Fibroblast of skin of right quadriceps (primary cell): ENCODE data around the gene DYNLT2B.
"Not testable (repeated sequence)": the region's sequence is repeated elsewhere in the genome, so short reads cannot be mapped to it uniquely, and the experiment has no call there.

Source experiments
- DNase-seq: peaks from one replicate; pipeline ENCODE4 v3.0.0-alpha.2; 2013

The DYNLT2B gene

GRCh38 chr3:196323691-196324090 lies 5.7 kb upstream of the DYNLT2B start:
- DNase-seq: peak; percentile 33

DNA sequence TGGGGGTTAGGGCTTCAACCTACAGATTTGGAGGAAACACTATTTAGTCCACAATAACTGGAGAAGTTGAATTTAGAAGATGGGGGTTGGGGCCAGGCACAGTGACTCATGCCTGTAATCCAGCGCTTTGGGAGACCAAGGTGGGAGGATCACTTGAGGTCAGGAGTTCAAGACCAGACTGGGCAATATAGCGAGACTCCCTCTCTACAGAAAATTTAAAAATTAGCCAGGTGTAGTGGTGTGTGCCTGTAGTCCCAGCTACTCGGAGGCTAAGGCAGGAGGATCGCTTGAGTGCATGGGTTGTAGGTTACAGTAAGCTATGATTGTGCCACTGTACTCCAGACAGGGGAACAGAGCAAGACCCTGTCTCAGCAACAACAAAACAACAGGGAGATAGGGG lies 5.0 kb upstream of the DYNLT2B start:
- DNase-seq: no peak

GRCh38 chr3:196321162-196321561 lies 3.1 kb upstream of the DYNLT2B start:
- DNase-seq: no peak

DNA sequence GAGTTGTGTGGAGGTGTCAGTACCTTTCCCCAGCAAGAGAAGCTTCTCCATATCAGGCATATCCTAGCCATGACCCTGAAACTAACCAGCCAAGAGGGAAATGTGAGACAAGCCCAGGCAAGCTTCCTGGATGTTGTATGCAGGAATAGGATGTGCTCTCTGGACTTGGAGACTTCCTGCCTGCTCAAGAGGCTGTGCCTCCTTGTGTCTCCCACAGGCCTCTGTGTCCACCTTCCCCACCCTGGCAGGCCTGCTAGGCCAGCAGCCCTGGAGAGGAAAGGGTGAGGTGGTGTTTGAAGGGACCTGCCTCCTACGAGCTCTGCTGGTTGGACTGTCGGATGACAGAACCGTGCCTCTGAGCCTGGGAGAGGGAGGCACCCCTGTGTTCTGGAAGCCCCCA lies 2.1 kb upstream of the DYNLT2B start:
- no peak for DNase-seq

DNA sequence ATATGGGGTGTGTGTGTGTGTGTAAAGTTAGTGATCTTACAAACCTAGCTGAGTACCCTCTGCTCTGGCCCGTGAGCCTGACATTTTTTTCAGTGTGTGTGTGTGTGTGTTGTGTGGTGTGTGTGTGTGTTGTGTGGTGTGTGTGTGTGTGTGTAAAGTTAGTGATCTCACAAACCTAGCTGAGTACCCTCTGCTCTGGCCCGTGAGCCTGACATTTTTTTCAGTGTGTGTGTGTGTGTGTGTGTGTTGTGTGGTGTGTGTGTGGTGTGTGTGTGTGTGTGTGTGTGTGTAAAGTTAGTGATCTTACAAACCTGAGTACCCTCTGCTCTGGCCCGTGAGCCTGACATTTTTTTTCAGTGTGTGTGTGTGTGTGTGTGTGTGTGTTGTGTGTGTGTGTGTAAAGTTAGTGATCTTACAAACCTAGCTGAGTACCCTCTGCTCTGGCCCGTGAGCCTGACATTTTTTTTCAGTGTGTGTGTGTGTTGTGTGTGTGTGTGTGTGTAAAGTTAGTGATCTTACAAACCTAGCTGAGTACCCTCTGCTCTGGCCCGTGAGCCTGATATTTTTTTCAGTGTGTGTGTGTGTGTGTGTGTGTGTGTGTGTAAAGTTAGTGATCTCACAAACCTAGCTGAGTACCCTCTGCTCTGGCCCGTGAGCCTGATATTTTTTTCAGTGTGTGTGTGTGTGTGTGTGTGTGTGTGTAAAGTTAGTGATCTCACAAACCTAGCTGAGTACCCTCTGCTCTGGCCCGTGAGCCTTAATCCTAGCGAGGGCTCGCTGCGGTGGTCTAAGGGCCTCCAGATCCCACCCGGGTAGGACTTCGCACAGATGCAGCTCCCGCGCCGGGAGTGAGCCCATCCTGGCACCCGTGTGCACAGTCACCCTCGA lies 997 bp downstream of the DYNLT2B start:
- DNase-seq: not testable (repeated sequence)

DNA sequence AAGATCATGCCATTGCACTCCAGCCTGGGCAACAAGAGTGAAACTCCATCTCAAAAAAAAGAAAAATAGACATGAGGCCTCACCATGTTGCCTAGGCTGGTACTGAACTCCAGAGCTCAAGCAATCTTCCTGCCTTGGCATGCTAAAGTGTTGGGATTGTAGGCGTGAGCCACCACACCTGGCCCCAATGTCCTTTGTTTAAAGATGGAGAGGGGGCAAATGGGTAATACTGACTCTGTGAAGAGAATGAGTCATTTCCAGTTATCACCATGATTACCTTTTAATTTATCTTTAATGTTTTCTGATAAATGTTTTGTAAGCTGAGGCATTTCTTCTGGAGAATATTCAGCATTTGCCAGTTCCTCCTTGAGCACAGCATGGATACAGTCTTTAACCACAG lies 2.2 kb downstream of the DYNLT2B start:
- DNase-seq: no peak

- DNase-seq: no peak
Observed at GRCh38 chr3:196314597-196314996, 3.4 kb downstream of the DYNLT2B start.

DNA sequence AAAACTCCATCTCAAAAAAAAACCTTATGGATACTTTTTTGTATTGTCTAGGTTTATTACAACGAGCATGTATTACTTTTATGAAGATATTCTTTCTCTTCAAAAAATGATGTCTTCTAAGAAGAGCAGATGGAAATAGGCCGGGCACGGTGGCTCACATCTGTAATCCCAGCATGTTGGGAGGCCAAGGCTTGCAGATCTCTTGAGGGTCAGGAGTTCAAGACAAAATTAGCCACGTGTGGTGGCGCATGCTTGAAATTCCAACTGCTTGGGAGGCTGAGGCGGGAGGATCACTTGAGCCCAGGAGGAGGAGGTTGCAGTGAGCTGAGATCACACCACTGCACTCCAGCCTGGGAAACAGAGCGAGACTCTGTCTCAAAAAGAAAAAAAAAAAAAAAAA lies 4.0 kb downstream of the DYNLT2B start:
- not testable (repeated sequence) for DNase-seq

- not testable (repeated sequence) for DNase-seq
Observed at GRCh38 chr3:196302960-196303359, 15.1 kb downstream of the DYNLT2B start.

DNA sequence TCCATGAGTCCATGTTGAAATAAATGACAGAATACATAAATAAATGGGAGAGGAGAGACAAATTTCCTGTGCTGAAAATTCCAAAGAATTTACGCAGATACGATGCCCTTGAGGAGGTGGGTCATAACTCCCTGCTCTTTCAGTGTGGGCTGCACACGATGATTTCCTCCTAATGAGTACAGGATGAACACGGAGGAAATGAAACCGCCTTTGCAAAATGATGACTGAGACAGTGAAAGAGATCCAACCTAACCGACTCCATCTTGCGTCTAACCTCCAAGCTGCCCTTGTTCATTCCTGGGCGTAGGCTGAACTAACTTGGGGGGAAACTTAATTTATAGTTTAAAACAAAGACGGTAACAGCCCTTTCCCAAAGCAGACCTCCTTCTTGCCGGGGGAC lies 15.5 kb downstream of the DYNLT2B start:
- not testable (repeated sequence) for DNase-seq

DNA sequence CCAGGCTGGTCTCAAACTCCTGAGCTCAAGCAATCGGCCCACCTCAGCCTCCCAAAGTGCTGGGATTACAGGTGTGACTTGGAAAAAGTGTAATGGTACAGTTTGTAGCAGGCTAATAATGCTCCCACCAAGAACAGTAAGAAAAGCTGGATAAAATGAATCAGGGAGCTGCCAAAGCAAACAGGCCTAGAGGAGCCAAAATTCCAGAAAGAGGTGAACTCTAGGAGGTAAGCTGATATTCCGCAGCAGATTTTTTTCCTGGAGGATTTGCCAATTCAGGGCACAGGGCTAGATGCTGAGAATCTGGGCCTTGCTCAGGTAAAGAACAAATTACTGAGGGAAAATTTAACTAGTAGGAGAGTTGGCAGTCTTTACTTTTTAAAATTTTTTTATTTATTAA lies 19.5 kb downstream of the DYNLT2B start:
- no peak for DNase-seq

DNA sequence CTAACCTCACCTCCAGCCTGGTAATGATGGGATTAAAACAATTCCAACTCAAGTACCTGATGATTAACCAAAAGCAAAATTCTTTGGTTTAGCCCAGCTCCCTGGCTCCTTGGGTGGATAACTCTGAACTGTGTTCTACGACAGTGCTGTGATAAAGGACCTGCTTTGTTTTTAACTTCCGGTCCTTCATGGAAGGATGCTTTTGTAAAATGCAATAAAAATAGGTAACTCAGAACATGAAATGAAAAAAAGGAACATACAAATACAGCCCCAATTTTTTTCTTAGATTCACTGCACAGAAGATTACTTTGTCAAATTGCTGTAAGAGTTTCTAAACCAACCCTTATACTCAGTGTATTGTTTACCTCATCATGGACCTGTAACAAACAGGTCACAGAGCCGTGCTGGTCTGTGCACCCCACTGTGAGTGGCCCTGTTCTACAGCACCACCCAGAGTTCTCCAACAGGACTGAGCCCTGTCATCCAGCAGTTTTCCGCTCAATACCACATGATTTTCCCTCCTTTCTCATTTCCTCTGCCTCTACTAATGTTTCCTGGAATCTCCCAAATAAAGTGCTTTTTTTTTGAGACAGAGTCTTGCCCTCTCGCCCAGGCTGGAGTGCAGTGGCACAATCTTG lies 25.6 kb downstream of the DYNLT2B start:
- no peak for DNase-seq

DNA sequence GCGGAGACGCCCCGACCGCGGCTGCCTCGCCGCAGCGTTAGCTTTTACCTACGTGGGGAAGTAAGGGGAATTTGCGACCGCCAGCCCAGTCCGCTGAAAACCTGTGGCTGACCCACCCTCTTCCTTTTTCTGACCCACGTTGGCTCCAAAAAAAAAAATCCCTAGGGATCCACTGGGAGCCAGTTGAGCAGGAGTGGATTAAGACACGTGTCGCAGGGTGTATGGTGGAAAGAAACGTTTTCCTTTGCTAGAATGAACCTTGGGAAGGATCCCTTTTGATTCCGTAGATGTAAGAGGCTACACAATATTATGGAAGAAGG lies 29.9 kb downstream of the DYNLT2B start:
- peak; percentile 57 for DNase-seq

GRCh38 chr3:196287440-196288140 lies 30.4 kb downstream of the DYNLT2B start, which contains the start of gene PCYT1A:
Gene PCYT1A, minus strand, starts transcription at chr3:196287726. Its CDS starts 17,195 bp downstream, at chr3:196270531.
- DNase-seq: peak; percentile 94

DNA sequence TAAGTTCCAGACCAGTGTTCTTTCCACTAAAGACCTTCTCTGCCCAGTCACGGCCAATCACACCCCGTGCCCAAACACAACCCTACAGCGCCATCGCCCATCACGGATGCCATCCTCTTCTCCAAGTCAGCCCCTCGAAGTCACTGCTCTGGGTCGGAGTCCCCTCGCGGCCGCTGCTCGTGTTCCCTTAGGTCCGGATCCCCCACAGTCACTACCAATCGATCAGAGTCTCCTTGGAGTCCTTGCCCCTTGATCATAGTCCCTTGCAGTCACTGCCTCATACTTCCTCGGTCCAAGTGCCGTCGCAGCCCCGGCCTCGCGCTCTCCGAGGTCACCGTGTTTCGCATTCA lies 31.0 kb downstream of the DYNLT2B start:
- DNase-seq: no peak

DNA sequence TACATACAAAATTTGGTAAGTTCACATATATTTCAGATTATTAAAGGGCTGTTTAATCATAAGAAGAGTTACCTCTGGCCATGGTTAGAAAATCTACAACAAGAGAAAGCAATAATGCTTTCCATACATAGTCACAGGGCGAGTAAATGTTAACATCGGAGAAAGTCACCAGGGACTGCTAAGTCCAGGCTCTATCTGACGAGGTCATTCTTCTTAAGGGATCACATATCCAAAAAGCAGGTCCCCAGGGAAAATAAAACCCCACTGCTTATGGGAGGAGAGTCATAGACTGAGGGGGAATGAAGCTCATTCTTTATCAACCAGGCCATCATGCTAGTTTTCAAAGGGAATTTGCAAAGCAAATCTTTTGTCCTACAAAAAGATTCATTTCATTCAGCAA lies 33.6 kb downstream of the DYNLT2B start:
- DNase-seq: peak; percentile 15

DNA sequence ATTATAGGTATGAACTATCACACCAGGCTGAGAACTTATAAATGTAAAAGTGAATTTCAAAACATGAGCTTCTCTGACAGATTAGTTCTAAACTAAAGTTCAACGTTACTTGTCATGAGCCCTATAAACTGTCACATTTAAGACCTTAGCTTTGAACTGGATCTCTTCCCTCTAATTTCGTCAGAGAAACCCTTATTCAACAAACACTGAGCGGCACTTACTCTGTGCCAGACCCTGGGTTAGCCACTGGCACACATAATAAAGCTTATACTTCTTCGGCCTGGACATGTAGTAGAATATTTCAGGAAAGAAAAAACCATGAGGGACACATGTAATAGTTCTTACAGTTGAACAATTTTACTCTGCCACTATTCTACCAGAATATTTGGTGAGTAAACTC lies 36.1 kb downstream of the DYNLT2B start:
- DNase-seq: no peak

DNA sequence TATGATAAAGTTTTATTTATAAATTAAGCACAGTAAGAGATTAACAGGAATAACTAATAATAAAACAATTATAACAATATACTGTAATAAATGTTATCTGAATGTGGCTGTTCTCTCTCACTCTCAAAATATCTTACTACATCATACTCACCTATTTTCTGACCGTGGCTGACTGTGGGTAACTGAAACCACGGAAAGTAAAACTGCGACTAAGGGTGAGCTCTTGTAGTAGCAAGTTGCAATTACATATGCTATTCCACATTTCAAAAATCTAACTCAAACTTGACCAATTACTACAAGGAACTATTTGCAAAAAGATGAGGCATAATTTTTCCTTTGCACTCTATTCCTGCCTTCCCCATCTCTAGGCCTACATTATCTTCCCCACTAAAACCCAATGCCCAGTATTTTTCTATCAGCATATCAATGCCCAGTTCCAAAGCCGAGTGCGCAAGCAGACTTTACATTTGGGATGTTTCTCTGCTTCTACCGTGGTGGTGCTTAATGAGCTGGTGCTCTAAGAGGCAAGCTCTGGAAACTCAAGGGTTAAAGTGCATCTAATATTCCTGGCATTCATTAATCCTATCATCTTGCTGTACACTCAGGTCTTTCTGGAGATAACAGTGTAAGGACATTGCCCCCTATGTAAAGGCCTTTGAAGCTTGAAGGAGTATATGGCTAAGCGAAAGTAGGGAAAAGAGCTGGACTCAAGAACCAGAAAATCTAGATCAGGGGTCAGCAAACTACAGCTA lies 37.2 kb downstream of the DYNLT2B start:
- no peak for DNase-seq

- DNase-seq: no peak
Observed at GRCh38 chr3:196275126-196275525, 42.9 kb downstream of the DYNLT2B start.

DNA sequence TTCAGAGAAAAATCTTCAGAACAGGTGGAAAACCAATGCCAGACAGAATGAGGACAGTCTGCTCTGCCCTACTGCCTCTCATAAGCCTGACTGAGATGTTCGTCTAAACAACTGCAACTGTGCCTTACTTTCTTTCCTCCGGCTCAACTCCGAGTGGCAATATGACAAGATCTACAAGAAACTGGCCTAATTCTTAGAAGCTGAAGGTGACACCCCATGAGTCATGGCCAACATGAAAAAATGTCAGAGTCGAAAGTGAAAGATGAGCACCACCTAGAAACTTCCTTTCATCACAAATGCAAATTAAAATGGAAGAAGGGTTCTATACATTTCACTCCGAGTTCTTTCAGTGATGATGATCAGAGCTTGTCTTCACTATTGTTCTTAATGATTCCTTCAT lies 43.5 kb downstream of the DYNLT2B start:
- DNase-seq: no peak

- no peak for DNase-seq
Observed at GRCh38 chr3:196273655-196274054, 44.4 kb downstream of the DYNLT2B start.

- no peak for DNase-seq
Observed at GRCh38 chr3:196272826-196273225, 45.2 kb downstream of the DYNLT2B start.

DNA sequence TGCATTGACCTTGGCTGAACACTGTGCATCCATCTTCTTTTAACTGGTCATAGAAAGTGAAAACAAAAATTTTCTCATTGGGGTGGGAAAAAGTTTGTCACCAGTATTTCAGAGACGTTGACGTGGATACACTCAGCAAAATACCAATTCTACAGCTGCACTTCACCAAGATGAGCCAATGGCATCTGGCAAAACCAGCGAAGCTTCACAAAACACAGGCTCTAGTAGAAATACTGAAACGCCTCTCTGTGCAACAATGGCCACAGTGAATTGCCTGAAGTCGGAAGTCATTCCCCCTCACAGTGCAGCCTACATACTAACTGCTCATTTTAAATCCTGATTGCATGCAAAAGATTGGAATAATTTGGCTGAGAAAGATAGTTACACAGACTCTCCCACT lies 47.5 kb downstream of the DYNLT2B start:
- no peak for DNase-seq
